ENCODE data around the gene MBOAT1. TPM values are rescaled to one million over a fixed set of nuclear protein-coding genes. Genes with fewer than 3 reads are reported as not detected.
A peak's percentile ranks its signal among the peaks of the same experiment; 100 is the strongest.

The MBOAT1 gene
- total and polyA plus RNA-seq, 5 experiments from 2014 or later: 0.14 to 3.5 (median 0.60) TPM

- H3K9me3 Mint-ChIP-seq: no peaks in the 10 kb centered on the region
Measured at GRCh38 chr6:20110478-20110877, 101.8 kb downstream of the MBOAT1 start.

GRCh38 chr6:20109526-20109925 is 102.7 kb downstream of the MBOAT1 start:
- ATAC-seq (no peak), DNase-seq (no peak)
- Mint-ChIP-seq H3K4me1 (peaks cover 0 to 2% (median 0%) of the 10 kb centered on the region in 4 donors), H3K9me3 (no peaks in the 10 kb centered on the region), H3K36me3 (peaks cover 0 to 6% (median 3%) of the 10 kb centered on the region in 3 donors), H3K4me3 (no peak overlapping the region), H3K27ac (no peak overlapping the region), H3K27me3 (no peaks in the 10 kb centered on the region)
- POLR2A ChIA-PET: interaction anchor here (0.7 kb wide), 1 partner anchor 1664 kb away, joined by 4 read pairs; no protein-coding TSS in a partner anchor

More at GRCh38 chr6:20110478-20110877, 101.8 kb downstream of the MBOAT1 start:
- POLR2A ChIA-PET: no interaction called here
- no peak for DNase-seq
- no peak overlapping the region for H3K4me3 Mint-ChIP-seq
- no peaks in the 10 kb centered on the region for H3K27me3 Mint-ChIP-seq
- no peak for ATAC-seq
- H3K4me1 Mint-ChIP-seq: peaks cover 0 to 2% (median 0%) of the 10 kb centered on the region in 4 donors
- no peak overlapping the region for H3K27ac Mint-ChIP-seq
- H3K36me3 Mint-ChIP-seq: peaks cover 0 to 6% (median 3%) of the 10 kb centered on the region in 3 donors

GRCh38 chr6:20105838-20106237 is 106.4 kb downstream of the MBOAT1 start:
- no peak overlapping the region for H3K27ac Mint-ChIP-seq

GRCh38 chr6:20104696-20105095 is 107.6 kb downstream of the MBOAT1 start:
- POLR2A ChIA-PET: no interaction called here
- no peaks in the 10 kb centered on the region for H3K9me3 Mint-ChIP-seq
- no peak overlapping the region for H3K4me3 Mint-ChIP-seq
- H3K27ac Mint-ChIP-seq: no peak overlapping the region
- peaks cover 0 to 6% (median 0%) of the 10 kb centered on the region in 3 donors for H3K36me3 Mint-ChIP-seq
- no peaks in the 10 kb centered on the region for H3K27me3 Mint-ChIP-seq
- DNase-seq (no peak), ATAC-seq (no peak)
- H3K4me1 Mint-ChIP-seq: peaks cover 0 to 2% (median 0%) of the 10 kb centered on the region in 4 donors

More at GRCh38 chr6:20105838-20106237, 106.4 kb downstream of the MBOAT1 start:
- POLR2A ChIA-PET: no interaction called here
- Mint-ChIP-seq H3K4me3 (no peak overlapping the region), H3K36me3 (peaks cover 0 to 6% (median 0%) of the 10 kb centered on the region in 3 donors), H3K9me3 (no peaks in the 10 kb centered on the region), H3K27me3 (no peaks in the 10 kb centered on the region), H3K4me1 (peaks cover 0 to 2% (median 0%) of the 10 kb centered on the region in 4 donors)
- no peak for ATAC-seq
- no peak for DNase-seq

- Mint-ChIP-seq H3K27me3 (no peaks in the 10 kb centered on the region), H3K9me3 (no peaks in the 10 kb centered on the region), H3K36me3 (no peaks in the 10 kb centered on the region), H3K4me1 (no peaks in the 10 kb centered on the region), H3K4me3 (no peak overlapping the region), H3K27ac (no peak overlapping the region)
- no peak for ATAC-seq
- DNase-seq: no peak
- POLR2A ChIA-PET: no interaction called here
Measured at GRCh38 chr6:20102397-20103073, 109.7 kb downstream of the MBOAT1 start.

GRCh38 chr6:20099156-20099555 is 113.1 kb downstream of the MBOAT1 start:
- Mint-ChIP-seq H3K4me1 (no peaks in the 10 kb centered on the region), H3K27me3 (no peaks in the 10 kb centered on the region), H3K27ac (no peak overlapping the region), H3K36me3 (no peaks in the 10 kb centered on the region), H3K4me3 (no peak overlapping the region), H3K9me3 (no peaks in the 10 kb centered on the region)
- POLR2A ChIA-PET: no interaction called here
- no peak for DNase-seq
- no peak for ATAC-seq

GRCh38 chr6:20098267-20098876 is 113.9 kb downstream of the MBOAT1 start:
- Mint-ChIP-seq H3K9me3 (no peaks in the 10 kb centered on the region), H3K4me1 (no peaks in the 10 kb centered on the region), H3K36me3 (no peaks in the 10 kb centered on the region), H3K27me3 (no peaks in the 10 kb centered on the region), H3K27ac (no peak overlapping the region), H3K4me3 (no peak overlapping the region)
- DNase-seq: no peak
- no peak for ATAC-seq
- POLR2A ChIA-PET: no interaction called here

- Mint-ChIP-seq H3K4me1 (no peaks in the 10 kb centered on the region), H3K9me3 (no peaks in the 10 kb centered on the region), H3K36me3 (no peaks in the 10 kb centered on the region), H3K27me3 (no peaks in the 10 kb centered on the region), H3K4me3 (no peak overlapping the region), H3K27ac (peak overlapping the region in 1 of 10 donors; percentile 40)
- DNase-seq (no peak), ATAC-seq (no peak)
- POLR2A ChIA-PET: no interaction called here
Measured at GRCh38 chr6:20096536-20096935, 115.7 kb downstream of the MBOAT1 start.

GRCh38 chr6:20095436-20095835 is 116.8 kb downstream of the MBOAT1 start:
- no peaks in the 10 kb centered on the region for H3K4me1 Mint-ChIP-seq
- peaks cover 0 to 2% (median 0%) of the 10 kb centered on the region in 5 donors for H3K27me3 Mint-ChIP-seq

GRCh38 chr6:20092071-20092566 is 120.2 kb downstream of the MBOAT1 start:
- peaks cover 0 to 5% (median 0%) of the 10 kb centered on the region in 5 donors for H3K27me3 Mint-ChIP-seq
- DNase-seq: peak in 4 of 10 donors; percentile 5 to 30 (median 20)
- peaks cover 0 to 3% (median 0%) of the 10 kb centered on the region in 9 donors for H3K9me3 Mint-ChIP-seq
- POLR2A ChIA-PET: no interaction called here
- H3K36me3 Mint-ChIP-seq: no peaks in the 10 kb centered on the region
- no peak for ATAC-seq
- no peaks in the 10 kb centered on the region for H3K4me1 Mint-ChIP-seq
- H3K4me3 Mint-ChIP-seq: no peak overlapping the region
- no peak overlapping the region for H3K27ac Mint-ChIP-seq

More at GRCh38 chr6:20095436-20095835, 116.8 kb downstream of the MBOAT1 start:
- Mint-ChIP-seq H3K9me3 (no peaks in the 10 kb centered on the region), H3K27ac (no peak overlapping the region), H3K4me3 (no peak overlapping the region), H3K36me3 (no peaks in the 10 kb centered on the region)
- POLR2A ChIA-PET: no interaction called here
- ATAC-seq: no peak
- no peak for DNase-seq

GRCh38 chr6:20086992-20087391 is 125.3 kb downstream of the MBOAT1 start:
- DNase-seq (no peak), ATAC-seq (no peak)
- Mint-ChIP-seq H3K4me1 (no peaks in the 10 kb centered on the region), H3K9me3 (peaks cover 0 to 5% (median 0%) of the 10 kb centered on the region in 9 donors), H3K4me3 (no peak overlapping the region), H3K27ac (no peak overlapping the region), H3K36me3 (no peaks in the 10 kb centered on the region), H3K27me3 (peaks cover 0 to 5% (median 0%) of the 10 kb centered on the region in 5 donors)
- POLR2A ChIA-PET: no interaction called here

- no peak overlapping the region for H3K27ac Mint-ChIP-seq
- no peak overlapping the region for H3K4me3 Mint-ChIP-seq
- DNase-seq: no peak
- no peaks in the 10 kb centered on the region for H3K36me3 Mint-ChIP-seq
- peaks cover 0 to 4% (median 0%) of the 10 kb centered on the region in 5 donors for H3K27me3 Mint-ChIP-seq
- peaks cover 0 to 5% (median 0%) of the 10 kb centered on the region in 9 donors for H3K9me3 Mint-ChIP-seq
- H3K4me1 Mint-ChIP-seq: no peaks in the 10 kb centered on the region
- POLR2A ChIA-PET: no interaction called here
- ATAC-seq: no peak
Measured at GRCh38 chr6:20085817-20086216, 126.5 kb downstream of the MBOAT1 start.

GRCh38 chr6:20084411-20084810 is 127.9 kb downstream of the MBOAT1 start:
- peaks cover 0 to 9% (median 3%) of the 10 kb centered on the region in 9 donors for H3K9me3 Mint-ChIP-seq
- H3K36me3 Mint-ChIP-seq: peaks cover 0 to 3% (median 0%) of the 10 kb centered on the region in 3 donors
- POLR2A ChIA-PET: no interaction called here
- H3K4me3 Mint-ChIP-seq: no peak overlapping the region
- no peaks in the 10 kb centered on the region for H3K4me1 Mint-ChIP-seq
- no peak for ATAC-seq
- DNase-seq: no peak
- peaks cover 0 to 4% (median 3%) of the 10 kb centered on the region in 5 donors for H3K27me3 Mint-ChIP-seq
- H3K27ac Mint-ChIP-seq: no peak overlapping the region
